SK-N-SH treated with all-trans-retinoic acid at 6 μM for 48 hours (cell line): Measurements from ENCODE around the gene LRRC14B.
"Not testable (repeated sequence)": the region's sequence is repeated elsewhere in the genome, so short reads cannot be mapped to it uniquely, and the experiment has no call there.

Experiments used
- ARNTL ChIP-seq: fragments of 450-650 bp; formaldehyde crosslinking; IDR thresholded peaks from 2 replicates; pipeline ENCODE4 v1.5.0; 2020; ENCODE audit warnings: low read depth, mild to moderate bottlenecking, moderate library complexity, borderline replicate concordance
- CSDC2 ChIP-seq: fragments of 250-450 bp; sonication (Bioruptor Pico); IDR thresholded peaks from 2 replicates; pipeline ENCODE4 v1.5.0; 2020; ENCODE audit warnings: mild to moderate bottlenecking, moderate library complexity
- ESRRG ChIP-seq: fragments of 250-450 bp; sonication (Bioruptor Pico); IDR thresholded peaks from 2 replicates; pipeline ENCODE4 v1.6.1; 2021; ENCODE audit warnings: mild to moderate bottlenecking
- ZFP30 ChIP-seq: fragments of 450-650 bp; formaldehyde crosslinking; IDR thresholded peaks from 2 replicates; pipeline ENCODE4 v1.5.0; 2022; ENCODE audit warnings: mild to moderate bottlenecking, moderate library complexity
- TF ChIP-seq, protein P1 (sequence below): fragments of 250-450 bp; sonication (Bioruptor Pico); IDR thresholded peaks from 2 replicates; pipeline ENCODE4 v1.5.0; 2020; ENCODE audit warnings: mild to moderate bottlenecking, moderate library complexity
- TF ChIP-seq, protein P2 (sequence below): fragments of 250-450 bp; sonication (Bioruptor Pico); IDR thresholded peaks from 2 replicates; pipeline ENCODE4 v1.8.0; 2021; ENCODE audit warnings: low read depth, mild to moderate bottlenecking, moderate library complexity, borderline replicate concordance

DNA sequence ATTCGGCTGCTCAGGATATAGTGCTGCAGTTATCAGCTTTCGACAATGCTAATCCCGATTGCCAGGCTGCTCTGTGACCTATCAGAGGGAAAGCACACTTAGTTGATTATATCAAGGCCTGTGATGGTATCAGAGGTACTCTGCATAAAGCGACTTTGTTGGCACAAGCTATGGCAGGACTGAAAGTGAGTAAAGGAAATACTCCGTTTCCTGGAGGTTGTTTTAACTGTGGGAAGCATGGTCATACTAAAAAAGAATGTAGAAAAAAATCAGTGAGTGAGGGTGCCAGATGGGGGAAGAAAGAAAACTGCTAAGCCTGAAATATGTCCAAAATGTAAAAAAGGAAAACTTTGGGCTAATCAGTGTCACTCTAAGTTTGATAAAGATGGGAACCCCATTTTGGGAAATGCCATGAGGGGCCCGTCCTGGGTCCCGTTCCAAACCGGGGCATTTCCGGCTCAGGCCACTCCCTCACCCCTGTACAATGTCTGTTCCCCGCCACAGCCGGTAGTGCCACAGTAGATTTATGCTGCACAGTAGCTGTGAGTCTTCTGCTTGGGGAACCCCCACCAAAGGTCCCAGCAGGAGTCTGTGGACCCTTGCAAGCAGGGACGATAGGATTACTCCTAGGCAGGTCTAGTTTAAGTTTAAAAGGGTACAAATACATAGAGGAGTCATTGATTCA lies 52.5 kb downstream of the LRRC14B start:
- TF ChIP-seq, protein P1, sequence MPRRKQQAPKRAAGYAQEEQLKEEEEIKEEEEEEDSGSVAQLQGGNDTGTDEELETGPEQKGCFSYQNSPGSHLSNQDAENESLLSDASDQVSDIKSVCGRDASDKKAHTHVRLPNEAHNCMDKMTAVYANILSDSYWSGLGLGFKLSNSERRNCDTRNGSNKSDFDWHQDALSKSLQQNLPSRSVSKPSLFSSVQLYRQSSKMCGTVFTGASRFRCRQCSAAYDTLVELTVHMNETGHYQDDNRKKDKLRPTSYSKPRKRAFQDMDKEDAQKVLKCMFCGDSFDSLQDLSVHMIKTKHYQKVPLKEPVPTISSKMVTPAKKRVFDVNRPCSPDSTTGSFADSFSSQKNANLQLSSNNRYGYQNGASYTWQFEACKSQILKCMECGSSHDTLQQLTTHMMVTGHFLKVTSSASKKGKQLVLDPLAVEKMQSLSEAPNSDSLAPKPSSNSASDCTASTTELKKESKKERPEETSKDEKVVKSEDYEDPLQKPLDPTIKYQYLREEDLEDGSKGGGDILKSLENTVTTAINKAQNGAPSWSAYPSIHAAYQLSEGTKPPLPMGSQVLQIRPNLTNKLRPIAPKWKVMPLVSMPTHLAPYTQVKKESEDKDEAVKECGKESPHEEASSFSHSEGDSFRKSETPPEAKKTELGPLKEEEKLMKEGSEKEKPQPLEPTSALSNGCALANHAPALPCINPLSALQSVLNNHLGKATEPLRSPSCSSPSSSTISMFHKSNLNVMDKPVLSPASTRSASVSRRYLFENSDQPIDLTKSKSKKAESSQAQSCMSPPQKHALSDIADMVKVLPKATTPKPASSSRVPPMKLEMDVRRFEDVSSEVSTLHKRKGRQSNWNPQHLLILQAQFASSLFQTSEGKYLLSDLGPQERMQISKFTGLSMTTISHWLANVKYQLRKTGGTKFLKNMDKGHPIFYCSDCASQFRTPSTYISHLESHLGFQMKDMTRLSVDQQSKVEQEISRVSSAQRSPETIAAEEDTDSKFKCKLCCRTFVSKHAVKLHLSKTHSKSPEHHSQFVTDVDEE (CRISPR knock-in tag): not testable (repeated sequence)
- not testable (repeated sequence) for TF ChIP-seq ZFP30; CSDC2 (CRISPR knock-in tag); ARNTL; ESRRG
- TF ChIP-seq, protein P2, sequence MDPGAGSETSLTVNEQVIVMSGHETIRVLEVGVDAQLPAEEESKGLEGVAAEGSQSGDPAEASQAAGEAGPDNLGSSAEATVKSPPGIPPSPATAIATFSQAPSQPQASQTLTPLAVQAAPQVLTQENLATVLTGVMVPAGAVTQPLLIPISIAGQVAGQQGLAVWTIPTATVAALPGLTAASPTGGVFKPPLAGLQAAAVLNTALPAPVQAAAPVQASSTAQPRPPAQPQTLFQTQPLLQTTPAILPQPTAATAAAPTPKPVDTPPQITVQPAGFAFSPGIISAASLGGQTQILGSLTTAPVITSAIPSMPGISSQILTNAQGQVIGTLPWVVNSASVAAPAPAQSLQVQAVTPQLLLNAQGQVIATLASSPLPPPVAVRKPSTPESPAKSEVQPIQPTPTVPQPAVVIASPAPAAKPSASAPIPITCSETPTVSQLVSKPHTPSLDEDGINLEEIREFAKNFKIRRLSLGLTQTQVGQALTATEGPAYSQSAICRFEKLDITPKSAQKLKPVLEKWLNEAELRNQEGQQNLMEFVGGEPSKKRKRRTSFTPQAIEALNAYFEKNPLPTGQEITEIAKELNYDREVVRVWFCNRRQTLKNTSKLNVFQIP: not testable (repeated sequence)
